WTC11 (cell line): ENCODE results near the gene SIGLEC15. TPM values are rescaled to one million over a fixed set of nuclear protein-coding genes. Genes with fewer than 3 reads are reported as not detected.
A peak's percentile ranks its signal among the peaks of the same experiment; 100 is the strongest.

Experiments
- ATAC-seq: fragments of 200-7000 bp; cut with Tn5 transposase; 2 replicates; pipeline ENCODE4 v1.10.0; 2021; ENCODE audit warnings: mild to moderate bottlenecking, moderate library complexity
- CTCF ChIA-PET: fragments of 300-600 bp; sonication (Branson Sonifier 250); formaldehyde crosslinking; loops from one replicate; lab custom pipeline; 2021; ENCODE audit warnings: antibody characterized with exemption; lab: Charles Lee
- POLR2A ChIA-PET: fragments of 350-600 bp; sonication (Branson Sonifier 250); formaldehyde crosslinking; loops from one replicate; lab custom pipeline; 2021; ENCODE audit warnings: antibody characterized with exemption; lab: Charles Lee
- DNase-seq: peaks from one replicate; pipeline ENCODE4 v3.0.0; 2021; ENCODE audit warnings: low spot score
- H3K27ac Mint-ChIP-seq: 2 replicates; pipeline ENCODE4 v1.8.0; 2021; ENCODE audit warnings: mixed read lengths
- H3K27me3 Mint-ChIP-seq: 2 replicates; pipeline ENCODE4 v1.8.0; 2021; ENCODE audit warnings: low read depth, mild to moderate bottlenecking, moderate library complexity, mixed read lengths
- H3K36me3 Mint-ChIP-seq: 2 replicates; pipeline ENCODE4 v1.8.0; 2021; ENCODE audit warnings: mixed read lengths
- H3K4me1 Mint-ChIP-seq: 2 replicates; pipeline ENCODE4 v1.8.0; 2022; ENCODE audit warnings: mixed read lengths
- H3K4me3 Mint-ChIP-seq: 2 replicates; pipeline ENCODE4 v1.8.0; 2021; ENCODE audit warnings: mild to moderate bottlenecking, moderate library complexity, mixed read lengths
- H3K9me3 Mint-ChIP-seq: 2 replicates; pipeline ENCODE4 v1.8.0; 2021; ENCODE audit warnings: mixed read lengths
- CREM ChIP-seq: sonication (generic); formaldehyde crosslinking; IDR thresholded peaks from 2 replicates; pipeline ENCODE4 v1.8.1; 2022; ENCODE audit warnings: mild to moderate bottlenecking, missing genetic modification reagents, moderate library complexity
- ETV6 ChIP-seq: sonication (generic); formaldehyde crosslinking; IDR thresholded peaks from 2 replicates; pipeline ENCODE4 v1.8.1; 2022; ENCODE audit warnings: mild to moderate bottlenecking, missing genetic modification reagents
- GABPB1 ChIP-seq: sonication (generic); formaldehyde crosslinking; IDR thresholded peaks from 2 replicates; pipeline ENCODE4 v1.8.1; 2023; ENCODE audit warnings: mild to moderate bottlenecking, missing genetic modification reagents
- GRHL2 ChIP-seq: fragments of 250-450 bp; sonication (Bioruptor Pico); IDR thresholded peaks from 2 replicates; pipeline ENCODE4 v1.8.0; 2022; ENCODE audit warnings: mild to moderate bottlenecking, moderate library complexity; ENCODE audit not compliant: insufficient replicate concordance, severe bottlenecking
- JAZF1 ChIP-seq: fragments of 250-450 bp; sonication (Bioruptor Pico); IDR thresholded peaks from 2 replicates; pipeline ENCODE4 v1.9.0; 2021; ENCODE audit warnings: moderate library complexity, mild to moderate bottlenecking, inconsistent platforms
- MYBL2 ChIP-seq: sonication (generic); formaldehyde crosslinking; IDR thresholded peaks from 2 replicates; pipeline ENCODE4 v1.8.1; 2023; ENCODE audit warnings: mild to moderate bottlenecking, moderate library complexity, missing genetic modification reagents
- NFATC4 ChIP-seq: fragments of 250-450 bp; sonication (Bioruptor Pico); IDR thresholded peaks from 2 replicates; pipeline ENCODE4 v1.9.0; 2021; ENCODE audit warnings: mild to moderate bottlenecking
- NR3C1 ChIP-seq: sonication (generic); formaldehyde crosslinking; conservative IDR thresholded peaks from 2 replicates; pipeline ENCODE4 v1.8.1; 2023; ENCODE audit warnings: low read depth, mild to moderate bottlenecking, missing genetic modification reagents
- PREB ChIP-seq: sonication (generic); formaldehyde crosslinking; IDR thresholded peaks from 2 replicates; pipeline ENCODE4 v1.8.1; 2022; ENCODE audit warnings: mild to moderate bottlenecking, missing genetic modification reagents, moderate library complexity, borderline replicate concordance
- RELA ChIP-seq: sonication (generic); formaldehyde crosslinking; IDR thresholded peaks from 2 replicates; pipeline ENCODE4 v1.8.1; 2022; ENCODE audit warnings: missing genetic modification reagents, mild to moderate bottlenecking, borderline replicate concordance
- TEAD1 ChIP-seq: sonication (generic); formaldehyde crosslinking; IDR thresholded peaks from 2 replicates; pipeline ENCODE4 v1.8.0; 2022; ENCODE audit warnings: mild to moderate bottlenecking, missing genetic modification reagents
- ZBTB21 ChIP-seq: sonication (generic); formaldehyde crosslinking; IDR thresholded peaks from 2 replicates; pipeline ENCODE4 v1.8.1; 2023; ENCODE audit warnings: mild to moderate bottlenecking, missing genetic modification reagents, borderline replicate concordance
- ZNF263 ChIP-seq: sonication (generic); formaldehyde crosslinking; IDR thresholded peaks from 2 replicates; pipeline ENCODE4 v1.8.1; 2022; ENCODE audit warnings: low read depth, mild to moderate bottlenecking, moderate library complexity, missing genetic modification reagents
- ZNF317 ChIP-seq: sonication (generic); formaldehyde crosslinking; IDR thresholded peaks from 2 replicates; pipeline ENCODE4 v1.8.1; 2023; ENCODE audit warnings: low read depth, mild to moderate bottlenecking, moderate library complexity, missing genetic modification reagents, borderline replicate concordance
- total RNA-seq: library from RNA; stranded (reverse); gene quantifications from 3 replicates; pipeline ENCODE4 v1.2.3, GENCODE V29; 2021
- TF ChIP-seq, protein P1 (sequence below): sonication (generic); formaldehyde crosslinking; IDR thresholded peaks from 2 replicates; pipeline ENCODE4 v1.8.1; 2023; ENCODE audit warnings: mild to moderate bottlenecking, missing genetic modification reagents
- TF ChIP-seq, protein P2 (sequence below): fragments of 250-450 bp; sonication (Bioruptor Pico); IDR thresholded peaks from 2 replicates; pipeline ENCODE4 v1.9.0; 2021; ENCODE audit warnings: mild to moderate bottlenecking
- TF ChIP-seq, protein P3 (sequence below): sonication (generic); formaldehyde crosslinking; IDR thresholded peaks from 2 replicates; pipeline ENCODE4 v1.8.1; 2022; ENCODE audit warnings: low read depth, mild to moderate bottlenecking, moderate library complexity, missing genetic modification reagents, borderline replicate concordance
- TF ChIP-seq, protein P4 (sequence below): sonication (generic); formaldehyde crosslinking; IDR thresholded peaks from 2 replicates; pipeline ENCODE4 v1.8.1; 2023; ENCODE audit warnings: mild to moderate bottlenecking, missing genetic modification reagents, borderline replicate concordance

SIGLEC15 gene
- total RNA-seq, 1 experiment from 2014 or later: not detected

DNA sequence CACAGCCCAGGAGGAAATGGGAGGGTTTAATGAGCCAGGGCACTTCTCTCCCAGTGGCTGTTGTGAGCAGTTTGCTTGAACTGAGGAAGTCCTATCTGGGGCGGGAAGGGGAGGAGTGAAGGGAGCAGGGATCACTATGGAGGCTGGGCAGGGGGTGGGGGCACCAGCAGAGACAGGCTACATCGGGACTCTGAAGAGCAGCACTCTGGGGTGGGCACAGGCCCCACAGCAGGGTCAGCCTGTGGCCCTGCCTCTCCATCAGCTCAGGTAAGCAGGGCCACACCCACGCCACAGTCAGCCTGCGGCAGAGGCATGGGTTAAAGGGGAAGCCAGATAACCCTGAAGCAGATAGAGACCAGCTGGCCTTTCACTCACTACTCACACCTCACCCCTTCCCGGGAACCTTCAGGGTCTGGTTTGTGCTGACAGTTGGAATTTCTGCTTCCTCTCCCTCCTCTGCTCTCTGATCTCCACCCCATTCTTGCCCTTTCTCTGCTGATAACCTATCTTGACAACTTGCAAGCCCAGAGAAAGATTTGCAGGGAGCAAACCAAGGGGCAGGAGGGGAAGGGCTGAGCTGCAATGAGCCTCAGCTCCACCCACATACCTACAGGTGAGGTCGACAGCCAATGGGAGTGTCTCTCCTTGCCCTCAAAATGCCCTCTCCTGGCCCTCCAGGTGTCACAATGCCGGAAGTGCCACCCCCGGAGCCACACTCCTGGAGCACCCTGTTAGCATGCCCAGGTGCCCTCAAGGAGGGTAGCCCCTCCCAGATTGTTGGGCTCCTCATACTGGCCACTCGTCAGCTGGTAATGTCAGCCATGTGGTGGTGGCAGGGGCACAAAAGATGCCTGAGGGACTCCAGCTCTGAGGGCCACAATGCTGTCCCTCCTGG is 3.7 kb downstream of the SIGLEC15 start:
- H3K9me3 Mint-ChIP-seq: no peaks in the 10 kb centered on the region
- CTCF ChIA-PET: interaction anchor here (0.6 to 2.9 kb wide), 6 partner anchors 20 to 106 kb away, joined by 3 to 15 read pairs (median 3); partner anchors contain the start of gene SLC14A1
- no peak for DNase-seq
- H3K27me3 Mint-ChIP-seq: no peaks in the 10 kb centered on the region; the same call in 1 of the 2 replicates
- POLR2A ChIA-PET: interaction anchor here (0.5 kb wide), 1 partner anchor 54 kb away, joined by 3 read pairs; no protein-coding TSS in a partner anchor
- H3K27ac Mint-ChIP-seq: no peak overlapping the region; the same call in 1 of the 2 replicates
- H3K4me3 Mint-ChIP-seq: no peak overlapping the region
- peaks cover 30% of the 10 kb centered on the region for H3K4me1 Mint-ChIP-seq
- no peaks in the 10 kb centered on the region for H3K36me3 Mint-ChIP-seq
- peak; percentile 65 for ATAC-seq
- TF ChIP-seq GABPB1 (CRISPR knock-in tag): no peak
- no peak for TF ChIP-seq ZNF263 (CRISPR knock-in tag)
- TF ChIP-seq JAZF1 (CRISPR knock-in tag): no peak
- no peak for TF ChIP-seq NR3C1 (CRISPR knock-in tag)
- TF ChIP-seq, protein P1, sequence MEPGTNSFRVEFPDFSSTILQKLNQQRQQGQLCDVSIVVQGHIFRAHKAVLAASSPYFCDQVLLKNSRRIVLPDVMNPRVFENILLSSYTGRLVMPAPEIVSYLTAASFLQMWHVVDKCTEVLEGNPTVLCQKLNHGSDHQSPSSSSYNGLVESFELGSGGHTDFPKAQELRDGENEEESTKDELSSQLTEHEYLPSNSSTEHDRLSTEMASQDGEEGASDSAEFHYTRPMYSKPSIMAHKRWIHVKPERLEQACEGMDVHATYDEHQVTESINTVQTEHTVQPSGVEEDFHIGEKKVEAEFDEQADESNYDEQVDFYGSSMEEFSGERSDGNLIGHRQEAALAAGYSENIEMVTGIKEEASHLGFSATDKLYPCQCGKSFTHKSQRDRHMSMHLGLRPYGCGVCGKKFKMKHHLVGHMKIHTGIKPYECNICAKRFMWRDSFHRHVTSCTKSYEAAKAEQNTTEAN (CRISPR knock-in tag): no peak
- TF ChIP-seq TEAD1: no peak
- TF ChIP-seq, protein P2, sequence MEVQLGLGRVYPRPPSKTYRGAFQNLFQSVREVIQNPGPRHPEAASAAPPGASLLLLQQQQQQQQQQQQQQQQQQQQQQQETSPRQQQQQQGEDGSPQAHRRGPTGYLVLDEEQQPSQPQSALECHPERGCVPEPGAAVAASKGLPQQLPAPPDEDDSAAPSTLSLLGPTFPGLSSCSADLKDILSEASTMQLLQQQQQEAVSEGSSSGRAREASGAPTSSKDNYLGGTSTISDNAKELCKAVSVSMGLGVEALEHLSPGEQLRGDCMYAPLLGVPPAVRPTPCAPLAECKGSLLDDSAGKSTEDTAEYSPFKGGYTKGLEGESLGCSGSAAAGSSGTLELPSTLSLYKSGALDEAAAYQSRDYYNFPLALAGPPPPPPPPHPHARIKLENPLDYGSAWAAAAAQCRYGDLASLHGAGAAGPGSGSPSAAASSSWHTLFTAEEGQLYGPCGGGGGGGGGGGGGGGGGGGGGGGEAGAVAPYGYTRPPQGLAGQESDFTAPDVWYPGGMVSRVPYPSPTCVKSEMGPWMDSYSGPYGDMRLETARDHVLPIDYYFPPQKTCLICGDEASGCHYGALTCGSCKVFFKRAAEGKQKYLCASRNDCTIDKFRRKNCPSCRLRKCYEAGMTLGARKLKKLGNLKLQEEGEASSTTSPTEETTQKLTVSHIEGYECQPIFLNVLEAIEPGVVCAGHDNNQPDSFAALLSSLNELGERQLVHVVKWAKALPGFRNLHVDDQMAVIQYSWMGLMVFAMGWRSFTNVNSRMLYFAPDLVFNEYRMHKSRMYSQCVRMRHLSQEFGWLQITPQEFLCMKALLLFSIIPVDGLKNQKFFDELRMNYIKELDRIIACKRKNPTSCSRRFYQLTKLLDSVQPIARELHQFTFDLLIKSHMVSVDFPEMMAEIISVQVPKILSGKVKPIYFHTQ (CRISPR knock-in tag): no peak
- no peak for TF ChIP-seq ETV6
- TF ChIP-seq, protein P3, sequence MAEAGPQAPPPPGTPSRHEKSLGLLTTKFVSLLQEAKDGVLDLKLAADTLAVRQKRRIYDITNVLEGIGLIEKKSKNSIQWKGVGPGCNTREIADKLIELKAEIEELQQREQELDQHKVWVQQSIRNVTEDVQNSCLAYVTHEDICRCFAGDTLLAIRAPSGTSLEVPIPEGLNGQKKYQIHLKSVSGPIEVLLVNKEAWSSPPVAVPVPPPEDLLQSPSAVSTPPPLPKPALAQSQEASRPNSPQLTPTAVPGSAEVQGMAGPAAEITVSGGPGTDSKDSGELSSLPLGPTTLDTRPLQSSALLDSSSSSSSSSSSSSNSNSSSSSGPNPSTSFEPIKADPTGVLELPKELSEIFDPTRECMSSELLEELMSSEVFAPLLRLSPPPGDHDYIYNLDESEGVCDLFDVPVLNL (CRISPR knock-in tag): no peak
- no peak for TF ChIP-seq NFATC4 (CRISPR knock-in tag)
- no peak for TF ChIP-seq ZNF317
- no peak for TF ChIP-seq ZBTB21 (CRISPR knock-in tag)
- TF ChIP-seq GRHL2 (CRISPR knock-in tag): no peak
- TF ChIP-seq PREB: no peak
- TF ChIP-seq MYBL2 (CRISPR knock-in tag): no peak
- TF ChIP-seq, protein P4, sequence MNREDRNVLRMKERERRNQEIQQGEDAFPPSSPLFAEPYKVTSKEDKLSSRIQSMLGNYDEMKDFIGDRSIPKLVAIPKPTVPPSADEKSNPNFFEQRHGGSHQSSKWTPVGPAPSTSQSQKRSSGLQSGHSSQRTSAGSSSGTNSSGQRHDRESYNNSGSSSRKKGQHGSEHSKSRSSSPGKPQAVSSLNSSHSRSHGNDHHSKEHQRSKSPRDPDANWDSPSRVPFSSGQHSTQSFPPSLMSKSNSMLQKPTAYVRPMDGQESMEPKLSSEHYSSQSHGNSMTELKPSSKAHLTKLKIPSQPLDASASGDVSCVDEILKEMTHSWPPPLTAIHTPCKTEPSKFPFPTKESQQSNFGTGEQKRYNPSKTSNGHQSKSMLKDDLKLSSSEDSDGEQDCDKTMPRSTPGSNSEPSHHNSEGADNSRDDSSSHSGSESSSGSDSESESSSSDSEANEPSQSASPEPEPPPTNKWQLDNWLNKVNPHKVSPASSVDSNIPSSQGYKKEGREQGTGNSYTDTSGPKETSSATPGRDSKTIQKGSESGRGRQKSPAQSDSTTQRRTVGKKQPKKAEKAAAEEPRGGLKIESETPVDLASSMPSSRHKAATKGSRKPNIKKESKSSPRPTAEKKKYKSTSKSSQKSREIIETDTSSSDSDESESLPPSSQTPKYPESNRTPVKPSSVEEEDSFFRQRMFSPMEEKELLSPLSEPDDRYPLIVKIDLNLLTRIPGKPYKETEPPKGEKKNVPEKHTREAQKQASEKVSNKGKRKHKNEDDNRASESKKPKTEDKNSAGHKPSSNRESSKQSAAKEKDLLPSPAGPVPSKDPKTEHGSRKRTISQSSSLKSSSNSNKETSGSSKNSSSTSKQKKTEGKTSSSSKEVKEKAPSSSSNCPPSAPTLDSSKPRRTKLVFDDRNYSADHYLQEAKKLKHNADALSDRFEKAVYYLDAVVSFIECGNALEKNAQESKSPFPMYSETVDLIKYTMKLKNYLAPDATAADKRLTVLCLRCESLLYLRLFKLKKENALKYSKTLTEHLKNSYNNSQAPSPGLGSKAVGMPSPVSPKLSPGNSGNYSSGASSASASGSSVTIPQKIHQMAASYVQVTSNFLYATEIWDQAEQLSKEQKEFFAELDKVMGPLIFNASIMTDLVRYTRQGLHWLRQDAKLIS (CRISPR knock-in tag): no peak
- TF ChIP-seq CREM (CRISPR knock-in tag): no peak
- TF ChIP-seq RELA (CRISPR knock-in tag): no peak
